ENCODE results near the gene TPCN2.

Gene TPCN2

GRCh38 chr11:69106031-69106811 lies 57.5 kb downstream of the TPCN2 start:
- DNase-seq (ENCODE audit: insufficient read length, low spot score) (no peak), FAIRE-seq (no peak)
- no peak for TF ChIP-seq CTCF (IDR thresholded peaks at IDR 0.05; ENCODE audit: insufficient read depth, missing control alignments)

GRCh38 chr11:69107413-69107812 lies 58.7 kb downstream of the TPCN2 start:
- TF ChIP-seq CTCF (IDR thresholded peaks at IDR 0.05; ENCODE audit: insufficient read depth, missing control alignments), result no peak
- DNase-seq (ENCODE audit: insufficient read length, low spot score) (no peak), FAIRE-seq (no peak)

GRCh38 chr11:69108030-69108429 lies 59.3 kb downstream of the TPCN2 start:
- DNase-seq (ENCODE audit: insufficient read length, low spot score) (no peak), FAIRE-seq (no peak)
- no peak for TF ChIP-seq CTCF (IDR thresholded peaks at IDR 0.05; ENCODE audit: insufficient read depth, missing control alignments)

- FAIRE-seq (no peak), DNase-seq (ENCODE audit: insufficient read length, low spot score) (no peak)
- TF ChIP-seq CTCF (IDR thresholded peaks at IDR 0.05; ENCODE audit: insufficient read depth, missing control alignments), result no peak
Measured at GRCh38 chr11:69108559-69108958, 59.8 kb downstream of the TPCN2 start.

GRCh38 chr11:69109101-69109500 lies 60.4 kb downstream of the TPCN2 start:
- FAIRE-seq, result no peak
- DNase-seq (ENCODE audit: insufficient read length, low spot score), result no peak
- TF ChIP-seq CTCF (IDR thresholded peaks at IDR 0.05; ENCODE audit: insufficient read depth, missing control alignments), result no peak

- no peak for DNase-seq (ENCODE audit: insufficient read length, low spot score)
- no peak for TF ChIP-seq CTCF (IDR thresholded peaks at IDR 0.05; ENCODE audit: insufficient read depth, missing control alignments)
- no peak for FAIRE-seq
Measured at GRCh38 chr11:69110451-69110850, 61.7 kb downstream of the TPCN2 start.
